Adipose tissue (tissue), 3 donors: Measurements from ENCODE around the gene HSPE1. TPM values are rescaled to one million over a fixed set of nuclear protein-coding genes. Genes with fewer than 3 reads are reported as not detected.
"Not testable (repeated sequence)": the region's sequence is repeated elsewhere in the genome, so short reads cannot be mapped to it uniquely, and the experiment has no call there.

ENCODE experiments used
- H3K27ac ChIP-seq: one replicate; pipeline ENCODE4 v1.5.1; 2013; ENCODE audit warnings: low read depth, low read length
- WGBS, 3 donors: extraction: QIAGEN DNeasy Blood & Tissue Kit; methylation state at CpG; one replicate each; pipeline ENCODE4 v1.1.7; 2013; 5-methylcytosine and 5-hydroxymethylcytosine counted together
- polyA plus RNA-seq, 3 donors: library from polyadenylated mRNA; stranded (reverse); fragments of 200-250 nt; gene quantifications; one replicate each; pipeline ENCODE4 v1.2.3, GENCODE V29; 2013
- donor health status: healthy with polysubstance abuse.
- donor health status: Bipolar disorder and iron deficiency.
- donor health status: healthy.

Gene HSPE1
- 100 to 1,000 TPM in 2 of 3 donors, 10 to 100 TPM in 1; 75.1 to 225 (median 199) TPM for polyA plus RNA-seq

DNA sequence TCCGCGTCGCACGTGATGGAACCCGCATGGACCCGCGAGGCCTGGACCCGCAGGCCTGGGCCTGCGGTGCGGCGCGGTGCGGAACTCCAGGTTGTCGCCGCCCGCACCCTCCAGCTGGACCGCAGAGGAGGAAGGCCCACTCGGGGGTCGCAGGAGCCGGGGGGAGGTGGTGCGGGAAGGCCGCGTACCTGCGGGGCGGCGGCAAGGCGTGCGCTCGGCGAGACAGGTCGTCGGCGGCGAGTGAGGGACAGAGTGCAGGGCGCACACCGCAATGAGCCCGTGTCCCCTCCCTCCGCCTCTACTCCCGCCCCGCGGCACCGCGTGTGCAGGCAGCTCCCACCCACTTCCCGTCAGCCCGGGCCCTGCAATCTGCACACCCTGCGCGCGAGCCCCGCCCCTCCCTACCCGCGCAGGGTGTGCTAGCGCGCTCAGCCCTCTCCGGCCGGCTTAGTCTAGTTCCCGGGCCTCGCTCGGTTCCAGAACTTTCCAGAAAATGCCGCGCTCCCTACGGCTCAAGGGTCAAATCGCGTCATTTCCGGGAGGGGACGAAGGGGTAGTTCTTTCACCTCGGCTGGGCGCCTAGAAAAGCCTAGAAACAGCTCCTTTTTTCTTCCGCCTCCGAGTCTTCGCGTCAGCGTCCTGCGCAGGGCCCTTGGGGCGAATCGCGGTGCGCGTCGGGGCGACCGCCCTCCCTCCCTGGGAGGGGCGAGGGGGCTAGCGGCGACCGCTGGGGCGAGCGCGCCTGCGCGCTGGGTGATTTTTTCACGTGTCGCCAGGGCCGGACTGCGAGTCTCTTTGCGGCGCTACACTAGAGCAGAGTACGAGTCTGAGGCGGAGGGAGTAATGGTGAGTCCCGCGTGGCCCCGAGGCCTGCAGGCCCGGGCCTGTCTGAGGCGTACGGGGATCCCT, at the start of gene HSPE1, which contains the start of gene HSPD1:
HSPE1 (plus strand) TSS at position 786 of the 909 bp plus-strand sequence; CDS start at position 844, 58 bp downstream.
HSPD1 (minus strand) TSS at position 247 of the 909 bp plus-strand sequence. CDS start 992 bp downstream, outside the sequence.
- 0 to 1% (median 1%) methylated on average over 94 to 104 of the region's 104 CpGs for WGBS, 3 donors
- H3K27ac ChIP-seq = peak within 1 kb of the TSS; percentile 76

DNA sequence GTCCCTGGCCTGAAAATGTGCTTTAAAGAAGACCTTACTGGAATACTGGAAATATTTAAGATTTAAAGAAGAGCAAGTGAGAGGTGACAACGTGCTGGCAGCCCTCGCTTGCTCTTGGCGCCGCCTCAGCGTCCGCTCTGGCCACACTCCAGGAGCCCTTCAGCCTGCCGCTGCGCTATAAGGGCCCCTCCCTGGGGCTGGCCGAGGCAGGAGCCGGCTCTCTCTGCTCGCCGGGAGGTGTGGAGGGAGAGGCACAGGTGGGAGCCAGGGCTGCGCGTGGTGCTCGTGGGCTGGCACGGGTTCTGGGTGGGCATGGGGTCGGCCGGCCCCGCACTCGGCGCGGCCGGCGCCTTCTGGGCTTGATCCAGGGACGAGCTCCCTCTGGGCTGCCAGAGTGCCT, 49.7 kb upstream of the HSPE1 start:
- WGBS, 3 donors = 88 to 94% (median 88%) methylated on average over 22 to 25 of the region's 25 CpGs
- no peak overlapping the region for H3K27ac ChIP-seq

DNA sequence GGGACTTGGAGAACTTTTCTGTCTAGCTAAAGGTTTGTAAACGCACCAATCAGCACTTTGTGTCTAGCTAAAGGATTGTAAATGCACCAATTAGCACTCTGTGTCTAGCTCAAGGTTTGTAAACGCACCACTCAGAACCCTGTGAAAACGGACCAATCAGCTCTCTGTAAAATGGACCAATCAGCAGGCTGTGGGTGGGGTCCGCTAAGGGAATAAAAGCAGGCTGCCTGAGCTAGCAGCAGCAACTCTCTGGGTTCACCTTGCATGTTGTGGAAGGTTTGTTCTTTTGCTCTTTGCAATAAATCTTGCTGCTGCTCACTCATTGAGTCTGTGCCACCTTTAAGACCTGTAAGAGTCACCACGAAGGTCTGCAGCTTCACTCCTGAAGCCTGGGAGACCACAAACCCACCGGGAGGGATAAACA, 49.2 kb upstream of the HSPE1 start:
- WGBS, 3 donors = 82 to 89% (median 82%) methylated on average over 6 of the region's 6 CpGs
- not testable (repeated sequence) for H3K27ac ChIP-seq

DNA sequence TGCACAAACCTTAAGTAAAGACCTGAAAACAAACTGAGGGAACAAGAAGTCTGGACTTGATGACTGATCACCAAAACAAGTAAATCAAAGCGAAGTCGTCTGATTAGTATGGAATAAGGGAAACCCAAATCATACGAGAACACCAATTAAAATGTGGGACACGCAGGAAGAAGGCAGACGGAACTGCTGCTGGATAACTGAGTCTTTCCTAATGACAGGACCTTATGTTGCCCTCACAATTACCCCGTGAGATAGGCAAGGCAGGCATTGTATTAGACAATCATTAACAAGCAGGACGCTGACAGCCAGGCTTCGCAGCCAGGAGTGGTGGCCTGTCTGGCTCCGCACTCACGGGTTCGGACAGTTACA, 47.4 kb upstream of the HSPE1 start:
- peak overlapping the region; percentile 78 for H3K27ac ChIP-seq
- WGBS, 3 donors = 1 to 4% (median 3%) methylated on average over 11 of the region's 11 CpGs

DNA sequence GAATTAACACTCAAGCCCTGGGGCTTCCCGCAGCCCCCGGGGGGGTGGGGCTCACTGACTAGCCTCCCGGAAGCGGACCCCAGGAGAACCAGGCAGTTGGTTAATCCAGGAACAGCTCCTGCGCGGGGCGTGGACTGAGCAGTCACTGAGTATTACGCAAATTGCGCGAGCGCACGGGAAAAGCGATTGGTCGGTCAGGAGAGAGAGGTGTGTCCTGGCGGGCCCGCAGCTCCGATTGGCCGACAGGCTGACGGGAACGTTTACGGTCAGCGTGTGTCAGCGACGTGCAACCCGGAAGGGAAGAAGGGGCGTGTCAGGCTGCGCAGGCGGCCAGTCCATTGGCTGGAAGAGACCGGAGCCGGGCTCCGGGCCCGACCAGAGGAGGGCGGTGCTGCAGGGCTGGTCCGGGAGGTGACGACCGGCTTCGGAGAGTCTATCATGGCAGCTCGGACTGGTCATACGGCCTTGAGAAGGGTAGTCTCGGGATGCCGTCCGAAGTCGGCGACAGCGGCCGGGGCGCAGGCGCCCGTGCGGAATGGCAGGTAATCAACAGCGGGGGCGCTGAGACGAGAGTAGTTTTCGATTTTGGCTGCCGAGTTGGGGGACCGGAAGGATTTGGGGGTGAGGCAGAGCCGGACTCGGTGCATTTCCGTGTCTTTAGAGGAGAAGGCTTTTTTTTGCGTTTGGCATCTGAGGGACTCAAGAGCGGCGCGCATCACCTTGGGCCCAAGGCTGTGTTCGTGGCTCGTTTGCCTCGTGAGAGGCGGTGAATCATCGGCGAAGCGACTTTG, 46.9 kb upstream of the HSPE1 start, which contains the start of gene COQ10B:
COQ10B (plus strand) TSS at position 430 of the 791 bp plus-strand sequence; CDS start at position 439, 9 bp downstream.
- peak within 1 kb of the TSS; percentile 100 for H3K27ac ChIP-seq
- 0% methylated on average over 65 to 70 of the region's 70 CpGs for WGBS, 3 donors

DNA sequence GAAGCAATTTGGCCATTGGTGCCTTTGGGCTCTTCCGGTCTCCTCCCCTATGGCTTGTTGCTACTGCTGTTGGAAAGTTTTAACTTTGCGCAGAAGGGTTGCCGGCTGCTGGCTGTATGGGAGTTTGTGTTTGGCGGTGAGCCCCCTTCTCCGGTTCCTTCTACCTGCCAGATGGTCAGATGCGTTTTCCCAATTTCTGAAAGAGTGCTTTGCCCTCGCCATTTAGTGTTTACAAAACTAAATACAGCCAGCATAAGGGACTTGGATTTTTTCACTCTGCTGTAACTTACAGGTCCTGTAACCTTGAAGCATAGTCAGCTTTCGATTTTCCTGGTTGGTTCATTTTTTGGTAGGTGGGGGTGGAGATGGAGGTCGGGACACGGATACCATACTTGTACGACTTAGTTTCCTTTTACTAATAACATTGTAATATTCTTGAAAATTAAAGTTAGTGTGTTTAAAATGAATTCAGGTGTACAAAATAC, 46.2 kb upstream of the HSPE1 start:
- 0 to 1% (median 0%) methylated on average over 11 of the region's 11 CpGs for WGBS, 3 donors
- peak overlapping the region; percentile 100 for H3K27ac ChIP-seq

DNA sequence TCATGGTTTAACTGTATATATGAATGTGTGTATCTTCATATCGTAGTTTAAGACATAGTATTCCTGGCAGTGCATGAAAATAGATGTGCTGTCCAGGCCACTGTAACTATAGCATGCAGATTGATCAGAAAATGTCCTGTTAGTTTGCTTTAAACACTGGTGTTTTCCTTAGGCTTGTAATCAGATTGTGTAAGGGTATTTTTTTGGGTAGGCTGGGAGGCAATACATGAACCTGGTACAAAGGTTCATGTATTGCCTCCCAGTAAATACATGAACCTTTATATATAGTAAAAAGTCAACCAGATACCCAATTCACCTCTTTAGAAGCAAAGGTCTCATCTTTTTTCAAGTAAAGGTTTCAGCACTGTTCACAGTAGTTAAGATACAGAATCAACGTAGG, 45.3 kb upstream of the HSPE1 start:
- no peak overlapping the region for H3K27ac ChIP-seq
- WGBS, 3 donors = 44 to 84% (median 78%) methylated on average over 2 of the region's 2 CpGs

DNA sequence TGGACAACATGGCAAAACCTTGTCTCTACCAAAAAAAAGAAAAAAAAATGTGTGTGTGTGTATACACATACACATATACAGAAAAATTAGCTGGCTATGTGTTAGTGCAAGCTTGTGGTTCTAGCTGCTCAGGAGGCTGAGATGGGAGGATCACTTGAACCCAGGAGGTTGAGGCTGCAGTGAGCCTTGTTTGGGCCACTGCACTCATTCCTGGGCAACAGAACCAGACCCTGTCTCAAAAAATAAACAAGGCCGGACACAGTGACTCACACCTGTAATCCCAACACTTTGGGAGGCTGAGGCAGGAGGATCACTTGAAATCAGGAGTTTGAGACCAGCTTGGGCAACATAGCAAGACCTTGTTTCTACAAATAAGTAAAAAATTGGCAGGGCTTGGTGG, 44.8 kb upstream of the HSPE1 start:
- no peak overlapping the region for H3K27ac ChIP-seq
- WGBS, 3 donors = 91 to 100% (median 100%) methylated on average over 1 of the region's 1 CpG

DNA sequence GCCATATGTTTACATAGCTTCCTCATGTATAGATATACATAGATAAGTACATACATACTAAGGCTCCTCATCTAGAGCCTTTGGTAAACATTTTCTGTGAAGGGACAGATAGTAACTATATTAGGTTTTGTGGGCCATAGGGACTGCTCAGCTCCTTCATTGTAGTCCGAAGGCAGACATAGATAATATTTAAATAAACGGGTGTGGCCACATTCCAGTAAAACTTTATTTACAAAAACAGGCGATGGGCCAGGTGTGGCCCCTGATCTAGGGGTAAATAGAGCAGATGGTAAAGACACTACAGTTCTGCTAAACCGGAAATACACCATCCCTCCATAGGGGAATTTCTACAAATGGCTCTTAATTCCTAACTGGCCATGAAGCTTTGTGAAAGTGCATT, 39.5 kb upstream of the HSPE1 start:
- 69 to 90% (median 84%) methylated on average over 4 of the region's 4 CpGs for WGBS, 3 donors
- no peak overlapping the region for H3K27ac ChIP-seq

DNA sequence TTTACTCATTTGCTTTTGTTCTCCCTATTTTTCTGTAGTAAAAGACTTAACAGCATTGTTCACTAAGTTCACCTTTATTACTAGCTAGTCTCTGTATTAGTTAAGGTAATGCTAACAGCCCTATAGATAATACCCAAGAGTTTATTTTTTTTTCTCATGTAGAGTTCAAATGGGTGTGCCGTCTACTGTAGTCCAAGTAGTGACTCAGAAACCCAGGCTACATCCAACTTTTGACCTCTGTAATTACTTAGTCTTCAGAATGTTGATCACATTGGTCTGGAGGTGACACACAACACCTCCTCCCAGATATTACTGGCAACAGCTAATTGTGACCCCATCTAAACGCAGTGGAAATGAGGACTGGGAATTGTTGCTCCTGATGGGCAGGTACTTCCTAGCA, 39.1 kb upstream of the HSPE1 start:
- no peak overlapping the region for H3K27ac ChIP-seq

DNA sequence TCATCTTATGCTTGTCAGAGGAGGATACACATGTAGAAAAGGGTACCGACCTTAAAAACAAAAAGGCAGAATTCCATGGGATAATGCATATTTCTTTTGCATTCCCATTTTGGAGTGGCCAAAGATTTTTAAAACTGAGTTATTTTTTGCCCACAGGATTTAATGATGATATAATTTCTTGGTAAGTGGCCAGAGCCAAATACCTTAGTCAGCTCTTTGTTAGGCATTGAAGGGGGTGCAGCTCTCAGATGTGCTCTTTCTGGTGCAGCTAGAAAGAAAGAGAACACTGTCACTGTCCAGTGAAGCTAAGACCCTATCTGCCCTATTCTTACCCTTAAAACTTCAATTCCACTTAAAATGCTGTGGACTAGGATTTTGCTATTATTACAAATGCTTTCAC, 36.0 kb upstream of the HSPE1 start:
- 62 to 71% (median 66%) methylated on average over 1 of the region's 1 CpG for WGBS, 3 donors
- no peak overlapping the region for H3K27ac ChIP-seq

More for the DNA sequence above, 39.1 kb upstream of the HSPE1 start:
- WGBS, 3 donors = 54 to 84% (median 64%) methylated on average over 2 of the region's 2 CpGs

DNA sequence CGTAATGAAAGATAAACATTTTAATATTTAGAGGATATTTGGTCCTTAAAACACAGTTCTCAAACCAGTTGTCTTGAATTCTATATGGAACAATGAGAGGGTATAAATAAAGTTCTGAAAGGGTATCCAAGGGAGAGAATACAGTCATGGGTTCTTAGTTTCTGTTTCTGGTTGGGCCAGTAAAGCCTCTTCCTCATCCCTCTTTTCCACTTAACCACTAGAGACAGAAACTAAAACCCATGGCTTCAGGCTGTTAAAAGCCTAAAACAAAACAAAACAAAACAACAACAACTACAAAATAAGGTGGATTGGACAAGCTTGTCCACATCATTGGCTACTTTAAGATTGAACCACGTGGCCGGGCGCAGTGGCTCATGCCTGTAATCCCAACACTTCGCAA, 28.0 kb upstream of the HSPE1 start:
- no peak overlapping the region for H3K27ac ChIP-seq
- 96 to 97% (median 96%) methylated on average over 5 of the region's 5 CpGs for WGBS, 3 donors

DNA sequence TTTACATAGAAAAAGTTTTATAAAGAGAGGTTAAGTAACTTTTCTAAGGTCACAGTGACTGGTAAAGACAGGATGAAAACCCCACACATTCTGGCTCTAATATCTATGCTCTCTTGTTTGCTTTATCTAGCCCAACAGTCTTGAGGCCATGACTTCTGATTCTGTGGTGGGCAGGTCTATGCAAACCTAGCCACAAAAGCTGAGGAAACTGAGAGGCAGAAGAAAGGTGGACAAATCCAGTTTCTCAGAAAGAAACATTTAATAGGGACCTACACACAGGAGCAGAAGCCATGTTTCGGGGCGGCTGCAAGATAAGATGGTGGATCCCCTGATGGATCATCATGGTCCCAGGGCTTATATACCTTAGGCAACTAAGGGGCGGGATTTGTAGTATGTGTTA, 22.4 kb upstream of the HSPE1 start:
- WGBS, 3 donors = 96 to 100% (median 99%) methylated on average over 3 of the region's 3 CpGs
- no peak overlapping the region for H3K27ac ChIP-seq

DNA sequence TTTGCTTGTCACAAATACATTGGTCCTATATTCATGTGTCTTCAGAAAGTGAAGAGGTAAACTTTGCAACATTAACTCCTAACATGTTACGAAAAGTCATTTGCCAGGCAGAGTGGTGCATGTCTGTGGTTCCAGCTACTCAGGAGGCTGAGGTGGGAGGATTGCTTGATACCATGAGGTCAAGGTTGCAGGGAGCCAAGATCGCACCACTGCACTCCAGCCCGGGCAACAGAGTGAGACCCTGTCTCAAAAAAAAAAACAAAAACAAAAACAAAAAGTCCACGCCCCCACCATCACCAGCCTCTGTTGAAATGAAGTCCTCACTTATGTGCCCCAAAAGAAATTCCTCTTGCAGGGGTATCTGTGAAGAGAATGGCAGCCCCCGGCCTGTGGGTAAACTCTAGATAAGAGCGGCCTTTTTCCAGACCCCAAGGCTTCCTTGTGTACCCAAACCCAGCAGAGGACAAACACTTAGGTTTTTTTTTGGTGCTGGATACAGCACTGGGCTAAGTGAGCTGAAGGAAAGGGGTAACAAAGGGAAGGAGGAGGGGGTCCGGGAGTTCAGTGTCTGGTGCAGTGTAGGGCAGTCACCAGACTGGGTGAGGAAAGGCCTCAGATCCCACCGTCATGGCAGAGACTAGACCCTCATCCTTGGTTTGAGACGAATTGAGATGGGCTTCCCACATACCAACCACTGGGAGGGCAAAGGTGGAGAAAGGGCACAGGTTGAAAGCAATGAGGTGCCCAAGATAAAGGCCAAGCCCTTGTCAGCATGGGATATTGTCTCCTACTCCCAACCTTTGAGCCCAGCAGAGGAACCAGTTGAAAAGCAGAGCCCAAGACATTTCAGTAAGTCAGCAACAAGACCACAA, 19.8 kb upstream of the HSPE1 start:
- no peak overlapping the region for H3K27ac ChIP-seq

DNA sequence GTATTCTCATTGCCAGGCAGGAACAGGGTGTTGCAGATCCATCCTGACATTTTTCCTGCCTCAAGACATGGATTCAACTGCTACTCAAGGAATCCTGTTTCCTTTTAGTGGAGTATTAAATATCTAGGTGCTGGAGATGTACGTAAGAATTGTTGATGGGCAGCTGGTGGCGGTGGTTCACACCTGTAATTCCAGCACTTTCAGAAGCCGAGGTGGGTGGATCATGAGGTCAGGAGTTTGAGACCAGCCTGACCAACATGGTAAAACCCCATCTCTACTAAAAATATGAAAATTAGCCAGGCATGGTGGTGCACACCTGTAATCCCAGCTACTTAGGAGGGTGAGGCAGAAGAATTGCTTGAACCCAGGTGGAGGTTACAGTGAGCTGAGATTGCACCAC, 15.9 kb upstream of the HSPE1 start:
- WGBS, 3 donors = 95 to 98% (median 96%) methylated on average over 3 of the region's 3 CpGs
- H3K27ac ChIP-seq = not testable (repeated sequence)

More for the DNA sequence above, 19.8 kb upstream of the HSPE1 start:
- 90 to 95% (median 93%) methylated on average over 9 of the region's 9 CpGs for WGBS, 3 donors

DNA sequence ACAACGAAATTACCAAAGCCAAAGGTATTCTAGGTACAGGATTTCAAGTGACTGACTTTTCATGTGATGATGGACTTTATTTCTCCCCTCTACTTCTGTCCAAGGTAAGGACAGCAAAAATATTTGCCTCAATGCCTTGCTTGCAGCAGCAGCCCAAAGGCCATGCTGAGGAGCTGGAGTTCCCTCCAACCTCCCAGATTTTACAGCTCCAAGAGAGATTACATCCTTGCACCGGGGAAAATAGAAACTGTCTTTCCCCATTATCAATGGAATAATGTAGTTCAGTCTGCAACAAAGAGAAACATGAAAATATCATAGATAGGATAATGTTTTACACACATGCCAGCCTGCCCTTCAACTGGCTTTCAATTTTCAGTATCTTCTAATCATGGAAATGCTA, 14.0 kb upstream of the HSPE1 start:
- 86 to 90% (median 89%) methylated on average over 2 of the region's 2 CpGs for WGBS, 3 donors
- no peak overlapping the region for H3K27ac ChIP-seq

DNA sequence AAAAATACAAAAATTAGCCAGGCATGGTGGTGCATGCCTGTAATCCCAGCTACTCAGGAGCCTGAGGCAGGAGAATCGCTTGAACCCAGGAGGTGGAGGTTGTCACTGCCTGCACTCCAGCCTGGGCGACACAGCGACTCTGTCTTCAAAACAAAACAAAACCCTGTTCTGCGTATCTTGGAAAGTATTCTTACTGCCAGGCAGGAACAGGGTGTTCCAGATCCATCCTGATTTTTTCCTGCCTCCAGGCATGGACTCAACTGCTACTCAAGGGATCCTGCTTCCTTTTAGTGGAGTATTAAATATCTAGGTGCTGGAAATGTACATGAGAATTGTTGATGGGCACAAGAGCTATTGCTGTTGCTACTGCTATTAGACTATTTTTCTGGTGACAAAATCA, 12.8 kb upstream of the HSPE1 start:
- 85 to 94% (median 90%) methylated on average over 4 of the region's 4 CpGs for WGBS, 3 donors
- no peak overlapping the region for H3K27ac ChIP-seq
